ENCODE results near the gene PRKAG3. TPM values are rescaled to one million over a fixed set of nuclear protein-coding genes. Genes with fewer than 3 reads are reported as not detected.

The PRKAG3 gene
- total RNA-seq, 1 experiment from 2014 or later, result not detected

DNA sequence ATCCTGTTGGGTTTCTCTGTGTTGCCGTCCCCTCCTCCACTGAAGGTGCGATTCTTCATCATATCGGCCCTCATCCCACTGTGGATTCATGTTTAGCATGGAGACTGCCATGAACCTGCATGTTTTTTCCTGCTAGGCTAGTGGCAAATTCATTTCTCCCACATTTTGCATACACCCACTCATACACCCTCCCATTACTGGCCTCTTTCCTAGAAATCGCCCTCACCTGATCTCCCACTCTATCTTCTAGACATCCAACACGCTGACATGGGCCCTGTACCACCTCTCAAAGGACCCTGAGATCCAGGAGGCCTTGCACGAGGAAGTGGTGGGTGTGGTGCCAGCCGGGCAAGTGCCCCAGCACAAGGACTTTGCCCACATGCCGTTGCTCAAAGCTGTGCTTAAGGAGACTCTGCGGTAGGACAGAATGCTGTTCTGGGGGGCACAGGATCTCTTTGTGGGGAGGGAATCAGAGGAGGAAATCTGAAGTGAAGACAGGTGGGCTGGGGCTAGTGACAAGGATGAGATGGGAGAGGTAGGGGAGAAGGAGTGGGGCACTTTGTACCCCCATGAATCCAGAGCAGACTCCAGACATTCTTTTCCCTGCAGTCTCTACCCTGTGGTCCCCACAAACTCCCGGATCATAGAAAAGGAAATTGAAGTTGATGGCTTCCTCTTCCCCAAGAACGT, 17.7 kb downstream of the PRKAG3 start:
- ATAC-seq (no peak), DNase-seq (ENCODE audit: low spot score) (no peak)
- POLR2A ChIA-PET, result no interaction called here
- TF ChIP-seq NR3C1 (CRISPR knock-in tag; conservative IDR thresholded peaks at IDR 0.05; ENCODE audit: low read depth), result no peak
- no peak for TF ChIP-seq PRRX2 (CRISPR knock-in tag; IDR thresholded peaks at IDR 0.05)
- TF ChIP-seq ZNF219 (CRISPR knock-in tag; IDR thresholded peaks at IDR 0.05; ENCODE audit: borderline replicate concordance), result no peak
- TF ChIP-seq, protein P1, sequence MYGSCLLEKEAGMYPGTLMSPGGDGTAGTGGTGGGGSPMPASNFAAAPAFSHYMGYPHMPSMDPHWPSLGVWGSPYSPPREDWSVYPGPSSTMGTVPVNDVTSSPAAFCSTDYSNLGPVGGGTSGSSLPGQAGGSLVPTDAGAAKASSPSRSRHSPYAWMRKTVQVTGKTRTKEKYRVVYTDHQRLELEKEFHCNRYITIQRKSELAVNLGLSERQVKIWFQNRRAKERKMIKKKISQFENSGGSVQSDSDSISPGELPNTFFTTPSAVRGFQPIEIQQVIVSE (CRISPR knock-in tag; IDR thresholded peaks at IDR 0.05; ENCODE audit: borderline replicate concordance), result no peak
- Mint-ChIP-seq H3K36me3 (no peaks in the 10 kb centered on the region), H3K9me3 (no peaks in the 10 kb centered on the region), H3K27ac (no peak overlapping the region), H3K4me1 (no peaks in the 10 kb centered on the region), H3K27me3 (ENCODE audit: low read depth) (no peaks in the 10 kb centered on the region), H3K4me3 (no peak overlapping the region)
- CTCF ChIA-PET, result interaction anchor here (0.6 to 1.3 kb wide), 2 partner anchors 166 to 520 kb away, joined by 3 to 6 read pairs; no protein-coding TSS in a partner anchor

DNA sequence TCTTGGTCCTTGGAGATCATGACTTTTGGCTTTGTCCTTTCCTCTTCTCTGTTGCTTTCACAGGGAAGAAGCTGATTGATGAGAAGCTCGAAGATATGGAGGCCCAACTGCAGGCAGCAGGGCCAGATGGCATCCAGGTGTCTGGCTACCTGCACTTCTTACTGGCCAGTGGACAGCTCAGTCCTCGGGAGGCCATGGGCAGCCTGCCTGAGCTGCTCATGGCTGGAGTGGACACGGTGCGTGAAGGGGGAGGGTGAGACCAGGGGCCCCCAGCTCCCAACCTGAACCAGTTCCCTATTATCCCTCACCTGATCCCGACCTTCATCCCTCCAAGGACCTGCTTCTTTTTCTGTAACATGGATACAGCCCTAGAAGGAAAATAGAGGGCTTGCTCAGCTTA, 18.7 kb downstream of the PRKAG3 start:
- CTCF ChIA-PET, result interaction anchor here (0.9 kb wide), 1 partner anchor 103 kb away, joined by 3 read pairs; the partner anchor contains the start of gene TTLL4
- DNase-seq (ENCODE audit: low spot score) (no peak), ATAC-seq (no peak)
- POLR2A ChIA-PET, result interaction anchor here (0.6 kb wide), 1 partner anchor 78 kb away, joined by 4 read pairs; no protein-coding TSS in a partner anchor
- Mint-ChIP-seq H3K36me3 (no peaks in the 10 kb centered on the region), H3K9me3 (no peaks in the 10 kb centered on the region), H3K4me1 (no peaks in the 10 kb centered on the region), H3K27me3 (ENCODE audit: low read depth) (no peaks in the 10 kb centered on the region), H3K4me3 (no peak overlapping the region), H3K27ac (no peak overlapping the region)
- TF ChIP-seq ELF4 (CRISPR knock-in tag; IDR thresholded peaks at IDR 0.05; ENCODE audit: low read depth), result no peak
- TF ChIP-seq, protein P2, sequence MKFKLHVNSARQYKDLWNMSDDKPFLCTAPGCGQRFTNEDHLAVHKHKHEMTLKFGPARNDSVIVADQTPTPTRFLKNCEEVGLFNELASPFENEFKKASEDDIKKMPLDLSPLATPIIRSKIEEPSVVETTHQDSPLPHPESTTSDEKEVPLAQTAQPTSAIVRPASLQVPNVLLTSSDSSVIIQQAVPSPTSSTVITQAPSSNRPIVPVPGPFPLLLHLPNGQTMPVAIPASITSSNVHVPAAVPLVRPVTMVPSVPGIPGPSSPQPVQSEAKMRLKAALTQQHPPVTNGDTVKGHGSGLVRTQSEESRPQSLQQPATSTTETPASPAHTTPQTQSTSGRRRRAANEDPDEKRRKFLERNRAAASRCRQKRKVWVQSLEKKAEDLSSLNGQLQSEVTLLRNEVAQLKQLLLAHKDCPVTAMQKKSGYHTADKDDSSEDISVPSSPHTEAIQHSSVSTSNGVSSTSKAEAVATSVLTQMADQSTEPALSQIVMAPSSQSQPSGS (CRISPR knock-in tag; IDR thresholded peaks at IDR 0.05; ENCODE audit: borderline replicate concordance, low read depth), result no peak
- no peak for TF ChIP-seq NFYB (CRISPR knock-in tag; conservative IDR thresholded peaks at IDR 0.05; ENCODE audit: low read depth)
- no peak for TF ChIP-seq FOXJ3 (CRISPR knock-in tag; IDR thresholded peaks at IDR 0.05; ENCODE audit: borderline replicate concordance)
- TF ChIP-seq, protein P3, sequence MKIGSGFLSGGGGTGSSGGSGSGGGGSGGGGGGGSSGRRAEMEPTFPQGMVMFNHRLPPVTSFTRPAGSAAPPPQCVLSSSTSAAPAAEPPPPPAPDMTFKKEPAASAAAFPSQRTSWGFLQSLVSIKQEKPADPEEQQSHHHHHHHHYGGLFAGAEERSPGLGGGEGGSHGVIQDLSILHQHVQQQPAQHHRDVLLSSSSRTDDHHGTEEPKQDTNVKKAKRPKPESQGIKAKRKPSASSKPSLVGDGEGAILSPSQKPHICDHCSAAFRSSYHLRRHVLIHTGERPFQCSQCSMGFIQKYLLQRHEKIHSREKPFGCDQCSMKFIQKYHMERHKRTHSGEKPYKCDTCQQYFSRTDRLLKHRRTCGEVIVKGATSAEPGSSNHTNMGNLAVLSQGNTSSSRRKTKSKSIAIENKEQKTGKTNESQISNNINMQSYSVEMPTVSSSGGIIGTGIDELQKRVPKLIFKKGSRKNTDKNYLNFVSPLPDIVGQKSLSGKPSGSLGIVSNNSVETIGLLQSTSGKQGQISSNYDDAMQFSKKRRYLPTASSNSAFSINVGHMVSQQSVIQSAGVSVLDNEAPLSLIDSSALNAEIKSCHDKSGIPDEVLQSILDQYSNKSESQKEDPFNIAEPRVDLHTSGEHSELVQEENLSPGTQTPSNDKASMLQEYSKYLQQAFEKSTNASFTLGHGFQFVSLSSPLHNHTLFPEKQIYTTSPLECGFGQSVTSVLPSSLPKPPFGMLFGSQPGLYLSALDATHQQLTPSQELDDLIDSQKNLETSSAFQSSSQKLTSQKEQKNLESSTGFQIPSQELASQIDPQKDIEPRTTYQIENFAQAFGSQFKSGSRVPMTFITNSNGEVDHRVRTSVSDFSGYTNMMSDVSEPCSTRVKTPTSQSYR (CRISPR knock-in tag; IDR thresholded peaks at IDR 0.05), result no peak
- TF ChIP-seq, protein P4, sequence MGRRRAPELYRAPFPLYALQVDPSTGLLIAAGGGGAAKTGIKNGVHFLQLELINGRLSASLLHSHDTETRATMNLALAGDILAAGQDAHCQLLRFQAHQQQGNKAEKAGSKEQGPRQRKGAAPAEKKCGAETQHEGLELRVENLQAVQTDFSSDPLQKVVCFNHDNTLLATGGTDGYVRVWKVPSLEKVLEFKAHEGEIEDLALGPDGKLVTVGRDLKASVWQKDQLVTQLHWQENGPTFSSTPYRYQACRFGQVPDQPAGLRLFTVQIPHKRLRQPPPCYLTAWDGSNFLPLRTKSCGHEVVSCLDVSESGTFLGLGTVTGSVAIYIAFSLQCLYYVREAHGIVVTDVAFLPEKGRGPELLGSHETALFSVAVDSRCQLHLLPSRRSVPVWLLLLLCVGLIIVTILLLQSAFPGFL (CRISPR knock-in tag; IDR thresholded peaks at IDR 0.05; ENCODE audit: borderline replicate concordance), result no peak
- TF ChIP-seq, protein P5, sequence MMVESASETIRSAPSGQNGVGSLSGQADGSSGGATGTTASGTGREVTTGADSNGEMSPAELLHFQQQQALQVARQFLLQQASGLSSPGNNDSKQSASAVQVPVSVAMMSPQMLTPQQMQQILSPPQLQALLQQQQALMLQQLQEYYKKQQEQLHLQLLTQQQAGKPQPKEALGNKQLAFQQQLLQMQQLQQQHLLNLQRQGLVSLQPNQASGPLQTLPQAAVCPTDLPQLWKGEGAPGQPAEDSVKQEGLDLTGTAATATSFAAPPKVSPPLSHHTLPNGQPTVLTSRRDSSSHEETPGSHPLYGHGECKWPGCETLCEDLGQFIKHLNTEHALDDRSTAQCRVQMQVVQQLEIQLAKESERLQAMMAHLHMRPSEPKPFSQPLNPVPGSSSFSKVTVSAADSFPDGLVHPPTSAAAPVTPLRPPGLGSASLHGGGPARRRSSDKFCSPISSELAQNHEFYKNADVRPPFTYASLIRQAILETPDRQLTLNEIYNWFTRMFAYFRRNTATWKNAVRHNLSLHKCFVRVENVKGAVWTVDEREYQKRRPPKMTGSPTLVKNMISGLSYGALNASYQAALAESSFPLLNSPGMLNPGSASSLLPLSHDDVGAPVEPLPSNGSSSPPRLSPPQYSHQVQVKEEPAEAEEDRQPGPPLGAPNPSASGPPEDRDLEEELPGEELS (CRISPR knock-in tag; IDR thresholded peaks at IDR 0.05), result no peak
- TF ChIP-seq IRF2 (CRISPR knock-in tag; IDR thresholded peaks at IDR 0.05; ENCODE audit: borderline replicate concordance, low read depth), result no peak
- TF ChIP-seq, protein P6, sequence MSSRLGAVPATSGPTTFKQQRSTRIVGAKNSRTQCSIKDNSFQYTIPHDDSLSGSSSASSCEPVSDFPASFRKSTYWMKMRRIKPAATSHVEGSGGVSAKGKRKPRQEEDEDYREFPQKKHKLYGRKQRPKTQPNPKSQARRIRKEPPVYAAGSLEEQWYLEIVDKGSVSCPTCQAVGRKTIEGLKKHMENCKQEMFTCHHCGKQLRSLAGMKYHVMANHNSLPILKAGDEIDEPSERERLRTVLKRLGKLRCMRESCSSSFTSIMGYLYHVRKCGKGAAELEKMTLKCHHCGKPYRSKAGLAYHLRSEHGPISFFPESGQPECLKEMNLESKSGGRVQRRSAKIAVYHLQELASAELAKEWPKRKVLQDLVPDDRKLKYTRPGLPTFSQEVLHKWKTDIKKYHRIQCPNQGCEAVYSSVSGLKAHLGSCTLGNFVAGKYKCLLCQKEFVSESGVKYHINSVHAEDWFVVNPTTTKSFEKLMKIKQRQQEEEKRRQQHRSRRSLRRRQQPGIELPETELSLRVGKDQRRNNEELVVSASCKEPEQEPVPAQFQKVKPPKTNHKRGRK (CRISPR knock-in tag; IDR thresholded peaks at IDR 0.05; ENCODE audit: borderline replicate concordance), result no peak
- TF ChIP-seq, protein P7, sequence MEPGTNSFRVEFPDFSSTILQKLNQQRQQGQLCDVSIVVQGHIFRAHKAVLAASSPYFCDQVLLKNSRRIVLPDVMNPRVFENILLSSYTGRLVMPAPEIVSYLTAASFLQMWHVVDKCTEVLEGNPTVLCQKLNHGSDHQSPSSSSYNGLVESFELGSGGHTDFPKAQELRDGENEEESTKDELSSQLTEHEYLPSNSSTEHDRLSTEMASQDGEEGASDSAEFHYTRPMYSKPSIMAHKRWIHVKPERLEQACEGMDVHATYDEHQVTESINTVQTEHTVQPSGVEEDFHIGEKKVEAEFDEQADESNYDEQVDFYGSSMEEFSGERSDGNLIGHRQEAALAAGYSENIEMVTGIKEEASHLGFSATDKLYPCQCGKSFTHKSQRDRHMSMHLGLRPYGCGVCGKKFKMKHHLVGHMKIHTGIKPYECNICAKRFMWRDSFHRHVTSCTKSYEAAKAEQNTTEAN (CRISPR knock-in tag; IDR thresholded peaks at IDR 0.05), result no peak
- TF ChIP-seq, protein P8, sequence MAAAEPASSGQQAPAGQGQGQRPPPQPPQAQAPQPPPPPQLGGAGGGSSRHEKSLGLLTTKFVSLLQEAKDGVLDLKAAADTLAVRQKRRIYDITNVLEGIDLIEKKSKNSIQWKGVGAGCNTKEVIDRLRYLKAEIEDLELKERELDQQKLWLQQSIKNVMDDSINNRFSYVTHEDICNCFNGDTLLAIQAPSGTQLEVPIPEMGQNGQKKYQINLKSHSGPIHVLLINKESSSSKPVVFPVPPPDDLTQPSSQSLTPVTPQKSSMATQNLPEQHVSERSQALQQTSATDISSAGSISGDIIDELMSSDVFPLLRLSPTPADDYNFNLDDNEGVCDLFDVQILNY (CRISPR knock-in tag; IDR thresholded peaks at IDR 0.05), result no peak
- no peak for TF ChIP-seq ZNF219 (CRISPR knock-in tag; IDR thresholded peaks at IDR 0.05; ENCODE audit: borderline replicate concordance)
- TF ChIP-seq, protein P9, sequence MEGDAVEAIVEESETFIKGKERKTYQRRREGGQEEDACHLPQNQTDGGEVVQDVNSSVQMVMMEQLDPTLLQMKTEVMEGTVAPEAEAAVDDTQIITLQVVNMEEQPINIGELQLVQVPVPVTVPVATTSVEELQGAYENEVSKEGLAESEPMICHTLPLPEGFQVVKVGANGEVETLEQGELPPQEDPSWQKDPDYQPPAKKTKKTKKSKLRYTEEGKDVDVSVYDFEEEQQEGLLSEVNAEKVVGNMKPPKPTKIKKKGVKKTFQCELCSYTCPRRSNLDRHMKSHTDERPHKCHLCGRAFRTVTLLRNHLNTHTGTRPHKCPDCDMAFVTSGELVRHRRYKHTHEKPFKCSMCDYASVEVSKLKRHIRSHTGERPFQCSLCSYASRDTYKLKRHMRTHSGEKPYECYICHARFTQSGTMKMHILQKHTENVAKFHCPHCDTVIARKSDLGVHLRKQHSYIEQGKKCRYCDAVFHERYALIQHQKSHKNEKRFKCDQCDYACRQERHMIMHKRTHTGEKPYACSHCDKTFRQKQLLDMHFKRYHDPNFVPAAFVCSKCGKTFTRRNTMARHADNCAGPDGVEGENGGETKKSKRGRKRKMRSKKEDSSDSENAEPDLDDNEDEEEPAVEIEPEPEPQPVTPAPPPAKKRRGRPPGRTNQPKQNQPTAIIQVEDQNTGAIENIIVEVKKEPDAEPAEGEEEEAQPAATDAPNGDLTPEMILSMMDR (IDR thresholded peaks at IDR 0.05), result no peak
- TF ChIP-seq TCF7 (CRISPR knock-in tag; IDR thresholded peaks at IDR 0.05; ENCODE audit: low read depth), result no peak
- TF ChIP-seq GTF2I (CRISPR knock-in tag; conservative IDR thresholded peaks at IDR 0.05), result no peak
- TF ChIP-seq OVOL2 (CRISPR knock-in tag; IDR thresholded peaks at IDR 0.05; ENCODE audit: borderline replicate concordance), result no peak

All from WTC11 (cell line).